HL-60/S4 treated with retinoic acid at 250 ng/mL for 4 days and 3 days (cell line): ENCODE measurements around the gene PDCD1.

Source experiments
- in situ Hi-C: fragments of 300-500 bp; cut with MboI; formaldehyde crosslinking; loops from 2 replicates; pipeline ENCODE4 v1.7.0; 2022; ENCODE audit warnings: low sequenced_read_pairs

Gene PDCD1

GRCh38 chr2:241879326-241879725 is 20.6 kb upstream of the PDCD1 start:
- in situ Hi-C loops, result loop anchor here (10.0 kb wide), 1 partner anchor 145 kb away; the partner anchor contains the start of gene D2HGDH

- in situ Hi-C loops, result loop anchor here (10.0 kb wide), 1 partner anchor 143 kb away; the partner anchor contains the start of gene D2HGDH
These were observed 19.6 kb upstream of the PDCD1 start for GRCh38 chr2:241877989-241878970.

GRCh38 chr2:241877197-241877685 is 18.5 kb upstream of the PDCD1 start:
- in situ Hi-C loops, result loop anchor here (10.0 kb wide), 1 partner anchor 142 kb away; the partner anchor contains the start of gene D2HGDH

- in situ Hi-C loops, result loop anchor here (10.0 kb wide), 1 partner anchor 142 kb away; the partner anchor contains the start of gene D2HGDH
These were observed 18.0 kb upstream of the PDCD1 start for GRCh38 chr2:241876528-241877196.

- in situ Hi-C loops, result loop anchor here (10.0 kb wide), 1 partner anchor 141 kb away; the partner anchor contains the start of gene D2HGDH
These were observed 17.2 kb upstream of the PDCD1 start for GRCh38 chr2:241875754-241876527.

GRCh38 chr2:241874277-241874925 is 15.7 kb upstream of the PDCD1 start:
- in situ Hi-C loops, result loop anchor here (10.0 kb wide), 1 partner anchor 140 kb away; the partner anchor contains the start of gene D2HGDH

- in situ Hi-C loops, result loop anchor here (10.0 kb wide), 1 partner anchor 139 kb away; the partner anchor contains the start of gene D2HGDH
These were observed 15.1 kb upstream of the PDCD1 start for GRCh38 chr2:241873803-241874110.

- in situ Hi-C loops, result loop anchor here (10.0 kb wide), 1 partner anchor 138 kb away; the partner anchor contains the start of gene D2HGDH
These were observed 14.5 kb upstream of the PDCD1 start for GRCh38 chr2:241873081-241873802.

GRCh38 chr2:241872313-241872642 is 13.6 kb upstream of the PDCD1 start:
- in situ Hi-C loops, result loop anchor here (10.0 kb wide), 1 partner anchor 137 kb away; the partner anchor contains the start of gene D2HGDH

- in situ Hi-C loops, result loop anchor here (10.0 kb wide), 1 partner anchor 137 kb away; the partner anchor contains the start of gene D2HGDH
These were observed 13.0 kb upstream of the PDCD1 start for GRCh38 chr2:241871538-241872312.

- in situ Hi-C loops, result loop anchor here (10.0 kb wide), 1 partner anchor 136 kb away; the partner anchor contains the start of gene D2HGDH
These were observed 12.2 kb upstream of the PDCD1 start for GRCh38 chr2:241870611-241871537.

GRCh38 chr2:241870081-241870541 is 11.4 kb upstream of the PDCD1 start:
- in situ Hi-C loops, result loop anchor here (10.0 kb wide), 1 partner anchor 135 kb away; the partner anchor contains the start of gene D2HGDH

- in situ Hi-C loops, result no loop called here
These were observed 10.6 kb upstream of the PDCD1 start, which contains the start of gene RTP5 for GRCh38 chr2:241869087-241869961. RTP5 (plus strand) TSS chr2:241869729; CDS start chr2:241869757, 28 bp downstream.

- in situ Hi-C loops, result no loop called here
These were observed 10.0 kb upstream of the PDCD1 start for GRCh38 chr2:241868661-241869081.

- in situ Hi-C loops, result no loop called here
These were observed 9.2 kb upstream of the PDCD1 start for GRCh38 chr2:241867776-241868420.
